Astrocyte of the cerebellum (primary cell): ENCODE results near the gene SMAD6.
A peak's percentile ranks its signal among the peaks of the same experiment; 100 is the strongest.

ENCODE experiments used
- DNase-seq: peaks from one replicate; pipeline ENCODE4 v3.0.0-alpha.2; 2011; ENCODE audit warnings: low read depth
- H3K4me3 ChIP-seq: 2 replicates; pipeline ENCODE4 v1.5.1; 2011; ENCODE audit warnings: mild to moderate bottlenecking, low read depth, low read length, moderate library complexity
- CTCF ChIP-seq: IDR thresholded peaks from 2 replicates; pipeline ENCODE4 v1.5.1; 2012; ENCODE audit warnings: low read length, low read depth, moderate library complexity, mild to moderate bottlenecking; ENCODE audit errors: missing control alignments
- in situ Hi-C: cut with HindIII; loops from 2 replicates; pipeline ENCODE4 v1.10.0; 2017; ENCODE audit warnings: low sequenced_read_pairs

The SMAD6 gene

GRCh38 chr15:66747223-66747622 is 45.2 kb downstream of the SMAD6 start:
- no peak for DNase-seq
- no peak for TF ChIP-seq CTCF
- in situ Hi-C loops = no loop called here
- H3K4me3 ChIP-seq = no peak overlapping the region

DNA sequence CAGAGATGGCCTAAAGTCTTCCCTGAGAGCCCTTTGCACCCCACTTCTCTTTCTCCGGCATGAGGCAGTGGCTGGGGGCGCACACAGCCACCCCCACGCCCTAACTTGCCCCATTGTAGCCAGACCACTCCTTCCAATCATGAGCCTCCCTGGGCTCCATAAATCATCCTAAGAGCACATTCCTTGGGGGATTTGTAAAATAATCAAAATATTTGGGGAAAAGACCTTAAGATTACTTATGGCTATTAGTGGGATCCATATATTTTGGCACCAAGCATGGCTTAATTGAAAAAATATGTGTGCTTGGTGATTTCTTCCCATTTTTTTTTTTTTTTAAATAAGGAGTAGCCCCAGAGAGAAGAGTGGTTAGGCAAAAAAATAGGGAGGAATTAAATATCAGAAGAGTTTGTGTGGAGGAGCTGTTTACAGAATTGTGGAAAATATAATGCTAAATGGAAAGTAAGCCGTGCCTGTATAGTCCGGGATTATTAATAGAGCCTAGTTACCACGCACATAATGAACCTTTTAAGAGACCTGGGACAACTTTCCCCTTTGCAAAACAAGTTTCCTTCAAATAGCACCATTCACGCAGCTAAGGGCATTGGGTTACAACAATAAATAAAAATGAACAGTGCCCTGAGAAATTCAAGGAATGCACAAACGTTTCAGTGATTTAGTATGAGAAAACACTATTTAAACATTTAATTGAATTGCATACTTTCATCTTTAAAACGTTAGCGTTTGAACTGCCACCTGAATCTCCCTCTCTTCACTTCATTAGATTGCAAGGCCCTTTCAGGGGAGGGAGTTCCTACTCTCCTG is 46.1 kb downstream of the SMAD6 start:
- no peak for TF ChIP-seq CTCF
- no peak overlapping the region for H3K4me3 ChIP-seq
- in situ Hi-C loops = no loop called here
- DNase-seq = peak; percentile 62

GRCh38 chr15:66748708-66749035 is 46.6 kb downstream of the SMAD6 start:
- in situ Hi-C loops = no loop called here
- no peak for DNase-seq
- no peak overlapping the region for H3K4me3 ChIP-seq
- TF ChIP-seq CTCF = no peak

DNA sequence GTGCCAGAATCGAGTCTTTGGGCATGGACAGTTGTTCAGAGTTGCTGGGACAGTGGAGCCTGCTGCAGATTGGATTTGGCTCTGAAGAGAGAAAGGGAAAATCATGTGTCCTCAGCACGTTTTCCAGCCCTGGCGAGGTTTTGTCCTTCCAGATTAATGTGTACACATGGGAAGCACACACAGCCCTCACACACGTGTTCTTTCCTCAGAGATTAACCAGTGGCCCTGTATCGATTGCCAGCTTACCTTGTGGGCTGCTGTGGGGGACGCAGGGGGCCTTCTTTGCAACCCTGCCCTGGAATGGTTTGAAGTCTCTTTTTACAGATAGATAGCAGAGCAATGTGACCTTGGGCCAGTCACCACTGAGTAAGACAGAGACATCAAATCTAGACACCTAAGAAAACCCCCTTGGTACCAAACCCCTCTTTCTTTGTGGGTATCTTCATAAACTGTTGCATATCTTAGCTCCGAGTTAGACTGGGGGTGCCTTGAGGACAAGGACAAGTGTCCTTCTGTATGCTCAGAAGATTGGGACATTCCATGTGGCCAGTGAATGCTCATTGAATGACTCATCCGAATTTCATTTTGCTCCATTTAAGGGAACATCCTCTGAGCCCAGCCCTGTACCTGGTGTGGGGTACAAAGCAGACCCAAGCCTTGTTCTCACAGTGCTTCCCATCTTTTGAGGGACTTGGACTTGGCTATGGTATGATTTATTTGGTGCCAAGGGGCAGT is 48.0 kb downstream of the SMAD6 start:
- in situ Hi-C loops = no loop called here
- H3K4me3 ChIP-seq = no peak overlapping the region
- TF ChIP-seq CTCF = no peak
- DNase-seq = no peak

- TF ChIP-seq CTCF = no peak
- H3K4me3 ChIP-seq = no peak overlapping the region
- DNase-seq = no peak
- in situ Hi-C loops = no loop called here
These were observed 48.6 kb downstream of the SMAD6 start for GRCh38 chr15:66750609-66751008.

DNA sequence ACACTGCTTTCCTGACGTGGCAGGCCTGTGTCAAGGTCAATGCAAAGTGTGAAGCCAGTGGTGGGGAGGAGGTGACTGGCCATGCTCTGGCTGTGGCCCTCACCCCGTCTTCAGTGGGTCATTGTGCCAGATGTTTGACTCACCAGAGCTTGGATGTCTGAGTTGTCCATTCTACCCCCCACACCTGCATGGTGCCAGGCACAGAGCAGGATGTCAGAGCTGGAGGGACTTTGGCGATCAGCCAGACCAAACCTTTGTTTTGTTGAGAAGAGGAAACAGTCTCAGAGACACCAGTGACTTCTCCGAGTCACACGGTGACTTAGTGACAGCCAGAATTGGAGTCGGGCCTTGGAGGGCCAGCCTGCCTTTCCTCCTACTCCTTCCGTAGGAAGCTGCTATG is 49.5 kb downstream of the SMAD6 start:
- TF ChIP-seq CTCF = no peak
- in situ Hi-C loops = no loop called here

More for the DNA sequence above, 49.5 kb downstream of the SMAD6 start:
- H3K4me3 ChIP-seq = no peak overlapping the region
- no peak for DNase-seq
